MM.1S (cell line): ENCODE measurements around the gene GTF3C5.

Source experiments
- CTCF ChIP-seq: fragments of 300-600 bp; sonication (generic); IDR thresholded peaks from 2 replicates; pipeline ENCODE4 v1.5.1; 2016; ENCODE audit warnings: antibody characterized with exemption, low read length, mixed read lengths
- EZH2 ChIP-seq: fragments of 300-600 bp; sonication (generic); optimal IDR thresholded peaks from 2 replicates; pipeline ENCODE3; 2017; ENCODE audit warnings: low read depth, mild to moderate bottlenecking, antibody characterized with exemption, low read length, mixed read lengths
- EZH2phosphoT487 ChIP-seq: fragments of 300-600 bp; sonication (generic); IDR thresholded peaks from 2 replicates; pipeline ENCODE4 v1.6.1; 2018; ENCODE audit warnings: antibody characterized with exemption, low read length

DNA sequence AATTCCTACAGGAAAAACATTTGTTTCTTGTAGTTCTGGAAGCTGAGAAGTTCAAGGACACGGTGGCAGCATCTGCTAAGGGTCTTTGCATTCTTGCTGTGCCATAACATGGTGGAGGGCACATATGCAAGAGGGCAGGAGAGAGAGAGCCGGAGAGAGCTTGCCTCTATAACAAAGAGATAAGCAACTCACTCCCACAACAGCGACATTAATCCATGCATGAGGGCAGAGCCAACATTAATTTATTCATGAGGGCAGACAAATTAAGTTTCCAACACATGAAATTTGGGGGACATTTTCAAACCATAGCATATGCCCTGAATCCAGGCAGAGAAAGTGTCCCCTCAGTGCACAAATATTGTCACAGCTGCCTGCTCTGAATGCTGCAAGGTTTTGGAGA lies 4.4 kb upstream of the GTF3C5 start:
- TF ChIP-seq CTCF (no peak), EZH2phosphoT487 (no peak), EZH2 (no peak)
